ENCODE measurements around the gene PREB. TPM values are rescaled to one million over a fixed set of nuclear protein-coding genes. Genes with fewer than 3 reads are reported as not detected.

PREB gene
- total and polyA plus RNA-seq, 2 of the 13 experiments (the other 11 are each of a cell fraction or from before 2014, with no cell fraction given), result 112 to 192 TPM

- TF ChIP-seq ZNF574 (CRISPR knock-in tag; IDR thresholded peaks at IDR 0.05) (peak; percentile 64; the same call in 1 of the 2 replicates), ZBTB4 (CRISPR knock-in tag; IDR thresholded peaks at IDR 0.05; ENCODE audit: borderline replicate concordance) (0 out of 2 replicates have a peak, but pooled peaks have one; percentile 20), KMT2A (CRISPR knock-in tag; IDR thresholded peaks at IDR 0.05) (no peak), ZUFSP (CRISPR knock-in tag; IDR thresholded peaks at IDR 0.05; ENCODE audit: borderline replicate concordance) (no peak), CBFB (CRISPR knock-in tag; IDR thresholded peaks at IDR 0.05) (0 out of 2 replicates have a peak, but pooled peaks have one; percentile 23), PRDM15 (CRISPR knock-in tag; IDR thresholded peaks at IDR 0.05) (no peak), KLF12 (CRISPR knock-in tag; IDR thresholded peaks at IDR 0.05; ENCODE audit: borderline replicate concordance) (no peak), NPAS2 (CRISPR knock-in tag; IDR thresholded peaks at IDR 0.05; ENCODE audit: borderline replicate concordance) (no peak), HIC2 (CRISPR knock-in tag; IDR thresholded peaks at IDR 0.05; ENCODE audit: low read depth) (peak; percentile 31; the same call in 1 of the 2 replicates), ZNF7 (CRISPR knock-in tag; IDR thresholded peaks at IDR 0.05) (no peak), GATAD1 (CRISPR knock-in tag; IDR thresholded peaks at IDR 0.05) (peak; percentile 67; the same call in 1 of the 2 replicates), KDM5B (CRISPR knock-in tag; IDR thresholded peaks at IDR 0.05; ENCODE audit: borderline replicate concordance) (no peak), GABPB1 (CRISPR knock-in tag; IDR thresholded peaks at IDR 0.05) (peak; percentile 46; the same call in 1 of the 2 replicates), SAP130 (CRISPR knock-in tag; IDR thresholded peaks at IDR 0.05; ENCODE audit: low read depth) (peak; percentile 50), RFXAP (CRISPR knock-in tag; IDR thresholded peaks at IDR 0.05; ENCODE audit: borderline replicate concordance) (no peak), ZNF567 (CRISPR knock-in tag; IDR thresholded peaks at IDR 0.05; ENCODE audit: borderline replicate concordance) (0 out of 2 replicates have a peak, but pooled peaks have one; percentile 83)
Observed at GRCh38 chr2:27085673-27086089, 48.8 kb downstream of the PREB start (continued).

Measured in HepG2 (cell line).